ENCODE results near the gene IKBKE. TPM values are rescaled to one million over a fixed set of nuclear protein-coding genes. Genes with fewer than 3 reads are reported as not detected.

The IKBKE gene
- total and polyA plus RNA-seq, 4 donors: 2.2 to 4.4 (median 3.6) TPM

GRCh38 chr1:206529425-206529824 lies 59.1 kb downstream of the IKBKE start:
- H3K9me3 ChIP-seq (ENCODE audit: control insufficient read depth, insufficient read depth, low read length): no peaks in the 10 kb centered on the region
- no peak overlapping the region for H3K4me3 ChIP-seq (ENCODE audit: low read depth, low read length)
- H3K36me3 ChIP-seq (ENCODE audit: control insufficient read depth, insufficient read depth, low read length): no peaks in the 10 kb centered on the region
- no peaks in the 10 kb centered on the region for H3K4me1 ChIP-seq (ENCODE audit: control insufficient read depth, insufficient read depth, low read length)
- WGBS (ENCODE audit: insufficient coverage): 96% methylated on average over 4 of the region's 7 CpGs
- H3K27me3 ChIP-seq (ENCODE audit: control insufficient read depth, insufficient read depth, low read length): no peaks in the 10 kb centered on the region
- H3K27ac ChIP-seq (ENCODE audit: low read depth, low read length): no peak overlapping the region
- no peak for DNase-seq (ENCODE audit: low read depth in 4 of 6, low spot score in 6 of 6)

- Histone ChIP-seq H3K9me3 (ENCODE audit: control insufficient read depth, insufficient read depth, low read length) (no peaks in the 10 kb centered on the region), H3K27ac (ENCODE audit: low read depth, low read length) (no peak overlapping the region), H3K4me3 (ENCODE audit: low read depth, low read length) (no peak overlapping the region), H3K4me1 (ENCODE audit: control insufficient read depth, insufficient read depth, low read length) (peaks cover 3% of the 10 kb centered on the region), H3K36me3 (ENCODE audit: control insufficient read depth, insufficient read depth, low read length) (no peaks in the 10 kb centered on the region), H3K27me3 (ENCODE audit: control insufficient read depth, insufficient read depth, low read length) (peaks cover 2% of the 10 kb centered on the region)
- whole genome bisulfite sequencing (ENCODE audit: insufficient coverage): 93% methylated on average over 5 of the region's 7 CpGs
- no peak for DNase-seq (ENCODE audit: low read depth in 4 of 6, low spot score in 6 of 6)
These were observed 62.1 kb downstream of the IKBKE start for GRCh38 chr1:206532368-206532767.

- no peak for DNase-seq (ENCODE audit: low read depth in 4 of 6, low spot score in 6 of 6)
- no peak overlapping the region for H3K4me3 ChIP-seq (ENCODE audit: low read depth, low read length)
- H3K9me3 ChIP-seq (ENCODE audit: control insufficient read depth, insufficient read depth, low read length): no peaks in the 10 kb centered on the region
- no peak overlapping the region for H3K27ac ChIP-seq (ENCODE audit: low read depth, low read length)
- H3K27me3 ChIP-seq (ENCODE audit: control insufficient read depth, insufficient read depth, low read length): peaks cover 2% of the 10 kb centered on the region
- H3K4me1 ChIP-seq (ENCODE audit: control insufficient read depth, insufficient read depth, low read length): peaks cover 9% of the 10 kb centered on the region
- 83% methylated on average over 3 of the region's 3 CpGs for WGBS (ENCODE audit: insufficient coverage)
- H3K36me3 ChIP-seq (ENCODE audit: control insufficient read depth, insufficient read depth, low read length): no peaks in the 10 kb centered on the region
These were observed 64.3 kb downstream of the IKBKE start for GRCh38 chr1:206534552-206534951.

GRCh38 chr1:206535853-206536188 lies 65.5 kb downstream of the IKBKE start:
- DNase-seq (ENCODE audit: low read depth in 4 of 6, low spot score in 6 of 6): no peak
- Histone ChIP-seq H3K9me3 (ENCODE audit: control insufficient read depth, insufficient read depth, low read length) (no peaks in the 10 kb centered on the region), H3K36me3 (ENCODE audit: control insufficient read depth, insufficient read depth, low read length) (no peaks in the 10 kb centered on the region), H3K4me3 (ENCODE audit: low read depth, low read length) (no peak overlapping the region), H3K4me1 (ENCODE audit: control insufficient read depth, insufficient read depth, low read length) (peaks cover 21% of the 10 kb centered on the region), H3K27ac (ENCODE audit: low read depth, low read length) (no peak overlapping the region), H3K27me3 (ENCODE audit: control insufficient read depth, insufficient read depth, low read length) (peaks cover 2% of the 10 kb centered on the region)
- 90% methylated on average over 5 of the region's 6 CpGs for WGBS (ENCODE audit: insufficient coverage)

GRCh38 chr1:206537141-206537540 lies 66.9 kb downstream of the IKBKE start:
- peaks cover 2% of the 10 kb centered on the region for H3K27me3 ChIP-seq (ENCODE audit: control insufficient read depth, insufficient read depth, low read length)
- H3K27ac ChIP-seq (ENCODE audit: low read depth, low read length): no peak overlapping the region
- no peak overlapping the region for H3K4me3 ChIP-seq (ENCODE audit: low read depth, low read length)
- WGBS (ENCODE audit: insufficient coverage): 65% methylated on average over 4 of the region's 4 CpGs
- no peak for DNase-seq (ENCODE audit: low read depth in 4 of 6, low spot score in 6 of 6)
- H3K9me3 ChIP-seq (ENCODE audit: control insufficient read depth, insufficient read depth, low read length): no peaks in the 10 kb centered on the region
- H3K4me1 ChIP-seq (ENCODE audit: control insufficient read depth, insufficient read depth, low read length): peaks cover 22% of the 10 kb centered on the region
- H3K36me3 ChIP-seq (ENCODE audit: control insufficient read depth, insufficient read depth, low read length): no peaks in the 10 kb centered on the region

- 84% methylated on average over 6 of the region's 6 CpGs for WGBS (ENCODE audit: insufficient coverage)
- Histone ChIP-seq H3K27me3 (ENCODE audit: control insufficient read depth, insufficient read depth, low read length) (peaks cover 2% of the 10 kb centered on the region), H3K9me3 (ENCODE audit: control insufficient read depth, insufficient read depth, low read length) (no peaks in the 10 kb centered on the region), H3K4me1 (ENCODE audit: control insufficient read depth, insufficient read depth, low read length) (peaks cover 22% of the 10 kb centered on the region), H3K36me3 (ENCODE audit: control insufficient read depth, insufficient read depth, low read length) (no peaks in the 10 kb centered on the region), H3K27ac (ENCODE audit: low read depth, low read length) (no peak overlapping the region), H3K4me3 (ENCODE audit: low read depth, low read length) (no peak overlapping the region)
- DNase-seq (ENCODE audit: low read depth in 4 of 6, low spot score in 6 of 6): no peak
These were observed 68.0 kb downstream of the IKBKE start for GRCh38 chr1:206538086-206538770.

- Histone ChIP-seq H3K27me3 (ENCODE audit: control insufficient read depth, insufficient read depth, low read length) (peaks cover 2% of the 10 kb centered on the region), H3K36me3 (ENCODE audit: control insufficient read depth, insufficient read depth, low read length) (no peaks in the 10 kb centered on the region), H3K27ac (ENCODE audit: low read depth, low read length) (peak overlapping the region; percentile 65), H3K4me1 (ENCODE audit: control insufficient read depth, insufficient read depth, low read length) (peaks cover 22% of the 10 kb centered on the region), H3K4me3 (ENCODE audit: low read depth, low read length) (no peak overlapping the region), H3K9me3 (ENCODE audit: control insufficient read depth, insufficient read depth, low read length) (no peaks in the 10 kb centered on the region)
- no peak for DNase-seq (ENCODE audit: low read depth in 4 of 6, low spot score in 6 of 6)
- 85% methylated on average over 5 of the region's 10 CpGs for WGBS (ENCODE audit: insufficient coverage)
These were observed 68.8 kb downstream of the IKBKE start for GRCh38 chr1:206538901-206539640.

GRCh38 chr1:206540044-206540780 lies 69.9 kb downstream of the IKBKE start:
- no peak overlapping the region for H3K4me3 ChIP-seq (ENCODE audit: low read depth, low read length)
- no peaks in the 10 kb centered on the region for H3K36me3 ChIP-seq (ENCODE audit: control insufficient read depth, insufficient read depth, low read length)
- DNase-seq (ENCODE audit: low read depth in 4 of 6, low spot score in 6 of 6): peak in 5 of 6 donors; percentile 17 to 77 (median 29)
- H3K27ac ChIP-seq (ENCODE audit: low read depth, low read length): peak overlapping the region; percentile 65
- H3K9me3 ChIP-seq (ENCODE audit: control insufficient read depth, insufficient read depth, low read length): no peaks in the 10 kb centered on the region
- WGBS (ENCODE audit: insufficient coverage): 31% methylated on average over 6 of the region's 8 CpGs
- peaks cover 23% of the 10 kb centered on the region for H3K4me1 ChIP-seq (ENCODE audit: control insufficient read depth, insufficient read depth, low read length)
- H3K27me3 ChIP-seq (ENCODE audit: control insufficient read depth, insufficient read depth, low read length): peaks cover 2% of the 10 kb centered on the region

- H3K9me3 ChIP-seq (ENCODE audit: control insufficient read depth, insufficient read depth, low read length): no peaks in the 10 kb centered on the region
- peaks cover 23% of the 10 kb centered on the region for H3K4me1 ChIP-seq (ENCODE audit: control insufficient read depth, insufficient read depth, low read length)
- peaks cover 2% of the 10 kb centered on the region for H3K27me3 ChIP-seq (ENCODE audit: control insufficient read depth, insufficient read depth, low read length)
- 98% methylated on average over 6 of the region's 7 CpGs for WGBS (ENCODE audit: insufficient coverage)
- no peaks in the 10 kb centered on the region for H3K36me3 ChIP-seq (ENCODE audit: control insufficient read depth, insufficient read depth, low read length)
- no peak overlapping the region for H3K4me3 ChIP-seq (ENCODE audit: low read depth, low read length)
- H3K27ac ChIP-seq (ENCODE audit: low read depth, low read length): no peak overlapping the region
- no peak for DNase-seq (ENCODE audit: low read depth in 4 of 6, low spot score in 6 of 6)
These were observed 71.1 kb downstream of the IKBKE start for GRCh38 chr1:206541236-206541833.
